ENCODE data around the gene SPTBN1.
"Not testable (repeated sequence)": the region's sequence is repeated elsewhere in the genome, so short reads cannot be mapped to it uniquely, and the experiment has no call there.

Gene SPTBN1

DNA sequence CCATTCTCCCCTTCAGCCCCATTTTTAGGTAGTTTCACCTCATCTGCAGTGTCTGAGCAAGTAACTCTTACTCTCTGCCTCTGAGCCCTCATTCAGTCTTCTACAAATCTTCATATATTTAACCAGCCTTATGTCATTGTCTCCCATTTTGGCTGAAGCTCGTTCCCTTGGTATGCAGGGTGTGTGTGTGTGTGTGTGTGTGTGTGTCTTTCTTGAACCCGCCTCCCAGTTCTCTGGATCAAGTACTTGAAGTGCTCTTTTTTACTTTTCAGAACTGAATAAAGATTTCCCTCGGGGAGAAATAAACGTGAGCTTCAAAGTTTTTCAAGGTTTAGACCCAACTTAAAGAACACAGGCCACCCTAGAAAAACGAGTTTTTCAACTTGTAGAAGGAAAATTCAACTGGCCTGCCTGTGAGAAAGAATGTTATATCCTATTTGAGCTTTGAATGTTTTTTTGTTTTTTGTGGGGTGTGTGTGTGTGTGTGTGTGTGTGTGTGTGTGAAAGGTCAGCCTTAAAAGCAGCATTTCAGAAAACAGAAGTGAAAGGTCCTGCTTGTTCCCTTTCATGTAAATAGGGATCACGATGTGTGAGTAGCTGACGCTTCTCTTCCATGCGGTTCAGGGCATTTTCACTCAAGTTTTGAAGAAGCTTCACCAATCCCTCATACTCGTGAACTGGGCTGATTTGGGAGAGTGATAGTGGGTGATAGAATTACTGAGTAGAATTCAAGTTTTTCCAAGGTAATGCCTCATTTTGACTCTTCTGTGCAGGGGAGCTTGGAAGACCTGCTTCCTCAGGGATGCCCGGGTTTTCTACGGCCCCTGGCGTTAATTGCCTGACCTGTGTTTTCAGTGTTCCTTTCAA lies 216.7 kb downstream of the SPTBN1 start:
- no peak for DNase-seq (ENCODE audit: low read depth in 2 of 2)

- DNase-seq (ENCODE audit: low read depth in 2 of 2) = peak in 1 of 2 experiments; percentile 63
Measured at GRCh38 chr2:54673501-54673998, 217.4 kb downstream of the SPTBN1 start.

GRCh38 chr2:54675281-54675680 lies 219.2 kb downstream of the SPTBN1 start:
- DNase-seq (ENCODE audit: low read depth in 2 of 2) = no peak

GRCh38 chr2:54675738-54676137 lies 219.6 kb downstream of the SPTBN1 start:
- no peak for DNase-seq (ENCODE audit: low read depth in 2 of 2)

GRCh38 chr2:54676656-54677055 lies 220.5 kb downstream of the SPTBN1 start:
- no peak for DNase-seq (ENCODE audit: low read depth in 2 of 2)

GRCh38 chr2:54677476-54678265 lies 221.5 kb downstream of the SPTBN1 start:
- DNase-seq (ENCODE audit: low read depth in 2 of 2) = no peak

DNA sequence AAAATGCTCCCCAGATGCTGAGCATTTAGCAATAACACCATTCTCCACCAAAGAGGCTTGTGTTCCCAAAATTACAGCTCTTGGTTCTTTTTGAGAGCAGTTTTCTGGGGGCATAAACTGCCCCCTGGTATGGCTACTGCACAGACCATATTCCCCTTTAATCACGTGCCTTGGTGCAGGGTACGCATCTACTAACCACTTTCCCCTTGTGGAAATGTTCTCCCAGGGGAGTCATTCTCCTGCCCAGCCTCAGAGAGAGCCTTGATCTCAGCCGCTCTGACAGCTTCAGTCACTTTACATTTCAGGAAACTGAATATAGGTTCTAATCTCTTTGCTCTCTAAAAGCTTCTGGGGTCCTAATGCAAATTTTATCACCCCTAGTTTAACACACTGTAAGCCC lies 222.6 kb downstream of the SPTBN1 start:
- DNase-seq (ENCODE audit: low read depth in 2 of 2) = no peak

- peak in 1 of 2 experiments; percentile 17 for DNase-seq (ENCODE audit: low read depth in 2 of 2)
Measured at GRCh38 chr2:54680397-54681041, 224.4 kb downstream of the SPTBN1 start.

- no peak for DNase-seq (ENCODE audit: low read depth in 2 of 2)
Measured at GRCh38 chr2:54681416-54681815, 225.3 kb downstream of the SPTBN1 start.

DNA sequence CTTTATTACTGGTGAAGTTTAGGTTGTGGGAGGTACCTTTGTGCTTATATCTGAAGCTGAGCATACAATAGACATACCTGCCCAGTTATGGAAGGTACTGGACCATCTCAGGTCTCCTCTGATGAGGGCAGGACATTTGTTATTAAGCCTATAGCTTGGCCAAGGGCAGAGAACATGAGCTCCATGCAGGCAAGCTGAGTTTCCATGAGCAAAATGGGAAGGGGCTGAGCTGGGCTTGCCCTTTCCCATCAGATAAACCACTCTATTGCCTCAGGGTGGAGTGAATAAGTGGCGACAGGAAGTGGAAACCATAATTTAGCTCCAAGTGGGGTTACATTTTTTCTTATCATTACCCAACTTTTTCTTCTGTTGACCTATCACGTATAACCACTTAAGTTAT lies 227.5 kb downstream of the SPTBN1 start:
- DNase-seq (ENCODE audit: low read depth in 2 of 2) = no peak

DNA sequence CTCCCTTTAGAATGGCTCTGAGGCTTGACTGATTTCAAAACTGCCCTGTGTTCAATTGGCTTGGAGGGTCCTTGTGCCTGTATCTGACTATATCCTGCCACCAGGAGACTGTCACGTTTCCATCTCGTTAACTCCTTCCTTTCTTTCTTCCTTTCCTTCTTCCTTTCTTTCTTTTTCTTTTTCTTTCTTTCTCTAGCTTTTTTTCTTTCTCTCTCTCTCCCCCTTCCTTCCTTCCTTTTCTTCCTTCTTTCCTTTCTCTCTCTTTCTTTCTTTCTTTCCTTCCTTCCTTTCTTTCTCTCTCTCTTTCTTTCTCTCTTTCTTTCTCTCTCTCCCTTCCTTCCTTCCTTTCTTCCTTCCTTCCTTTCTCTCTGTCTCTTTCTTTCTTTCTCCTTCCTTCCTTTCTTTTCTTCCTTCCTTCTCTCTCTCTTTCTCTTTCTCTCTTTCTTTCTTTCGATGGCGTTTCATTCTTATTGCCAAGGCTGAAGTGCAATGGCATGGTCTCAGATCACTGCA lies 229.2 kb downstream of the SPTBN1 start:
- DNase-seq (ENCODE audit: low read depth in 2 of 2) = no peak

DNA sequence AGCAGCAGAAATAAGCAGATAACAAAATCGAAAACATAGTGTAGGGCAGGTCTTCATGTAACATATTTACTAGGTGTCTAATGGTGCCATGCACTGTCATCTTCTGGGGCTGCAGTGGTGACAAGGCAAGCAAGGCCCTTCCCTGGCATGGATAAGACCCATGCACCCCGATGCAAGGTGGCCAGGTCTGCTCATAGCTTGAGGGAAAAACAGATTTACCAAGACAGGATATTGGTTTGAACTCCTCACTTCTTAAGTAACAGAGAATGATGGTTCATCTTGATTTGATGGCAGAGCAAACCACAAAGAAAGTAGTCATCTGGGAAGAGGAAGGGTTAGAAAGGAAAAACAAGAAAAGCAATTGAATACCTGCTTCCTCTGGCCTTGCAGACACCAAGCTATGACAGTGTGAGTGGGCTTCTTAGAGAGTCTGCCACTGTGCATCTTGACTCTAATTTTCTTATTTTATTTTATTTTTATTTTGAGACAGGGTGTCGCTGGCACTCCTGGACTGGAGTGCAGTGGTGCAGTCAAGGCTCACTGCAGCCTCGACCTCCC lies 231.5 kb downstream of the SPTBN1 start:
- DNase-seq (ENCODE audit: low read depth in 2 of 2) = no peak

- DNase-seq (ENCODE audit: low read depth in 2 of 2) = no peak
Measured at GRCh38 chr2:54691445-54692135, 235.5 kb downstream of the SPTBN1 start.

DNA sequence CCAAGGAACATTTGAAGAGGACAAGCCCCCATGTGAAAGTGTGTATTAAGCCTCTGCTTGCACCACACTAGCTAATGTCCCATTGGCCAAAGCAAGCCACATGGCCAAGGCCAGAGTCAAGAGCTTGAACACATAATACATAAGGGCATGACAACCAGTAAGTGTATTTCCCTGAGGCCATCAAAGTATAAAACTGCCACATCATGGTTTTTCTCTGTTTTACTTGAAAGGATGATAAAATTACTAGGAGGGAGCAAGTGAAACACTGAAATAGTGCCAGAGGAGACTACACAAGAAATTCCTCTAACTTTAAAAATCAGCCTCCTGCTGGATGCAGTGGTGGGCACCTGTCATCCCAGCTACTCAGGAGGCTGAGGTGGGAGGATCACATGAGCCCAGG lies 236.4 kb downstream of the SPTBN1 start:
- DNase-seq (ENCODE audit: low read depth in 2 of 2) = no peak

DNA sequence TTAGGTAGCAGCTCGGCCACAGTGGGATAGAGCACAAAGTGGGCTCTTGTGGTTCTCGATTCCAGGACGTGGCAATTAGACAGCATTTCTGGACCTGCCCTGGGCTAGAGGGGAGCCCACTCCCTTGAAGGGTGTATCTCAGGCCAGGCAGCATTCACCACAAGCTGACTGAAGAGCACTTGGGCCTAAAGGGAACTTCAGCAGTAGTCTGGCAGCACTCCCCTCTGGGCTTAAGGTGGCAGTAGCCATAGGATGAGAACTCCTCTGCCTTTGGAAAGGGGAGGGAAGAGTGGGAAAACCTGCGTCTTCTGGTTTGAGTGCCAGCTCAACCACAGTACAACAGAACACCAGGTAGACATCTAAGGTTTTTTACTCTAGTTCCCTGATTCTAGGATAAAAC lies 239.3 kb downstream of the SPTBN1 start:
- no peak for DNase-seq (ENCODE audit: low read depth in 2 of 2)

DNA sequence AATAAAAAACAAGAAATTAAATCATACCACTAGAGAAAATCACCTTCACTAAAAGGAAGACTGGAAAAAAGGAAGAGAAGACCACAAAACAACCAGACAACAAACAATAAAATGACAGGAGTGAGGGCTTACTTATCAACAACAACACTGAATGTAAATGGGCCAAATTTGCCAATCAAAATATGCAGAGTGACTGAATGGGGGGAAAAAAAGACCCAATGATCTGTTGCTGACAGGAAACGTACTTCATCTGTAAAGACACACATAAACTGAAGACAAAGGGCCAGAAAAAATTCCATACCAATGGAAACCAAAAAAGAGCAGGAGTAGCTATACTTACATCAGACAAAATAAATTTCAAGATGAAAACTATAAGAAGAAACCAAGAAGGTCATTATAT lies 241.8 kb downstream of the SPTBN1 start:
- no peak for DNase-seq (ENCODE audit: low read depth in 2 of 2)

- DNase-seq (ENCODE audit: low read depth in 2 of 2) = not testable (repeated sequence)
Measured at GRCh38 chr2:54698926-54699325, 242.8 kb downstream of the SPTBN1 start.

GRCh38 chr2:54699665-54700064 lies 243.5 kb downstream of the SPTBN1 start:
- no peak for DNase-seq (ENCODE audit: low read depth in 2 of 2)

DNA sequence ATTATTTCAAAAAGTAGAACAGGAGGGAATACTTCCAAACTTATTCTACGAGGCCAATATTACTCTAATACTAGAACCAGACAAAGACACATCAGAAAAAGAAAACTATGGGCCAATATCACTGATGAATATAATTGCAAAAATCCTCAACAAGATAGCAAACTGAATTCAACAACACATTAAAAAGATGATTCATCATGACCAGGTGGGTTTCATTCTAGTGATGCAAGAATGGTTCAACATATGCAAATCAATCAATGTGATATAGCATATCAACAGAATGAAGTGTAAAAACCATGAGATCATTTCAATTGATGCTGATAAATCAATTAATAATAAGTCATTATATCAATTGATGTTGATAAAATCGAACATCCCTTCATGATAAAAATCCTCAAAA lies 244.9 kb downstream of the SPTBN1 start:
- DNase-seq (ENCODE audit: low read depth in 2 of 2) = no peak

- DNase-seq (ENCODE audit: low read depth in 2 of 2) = no peak
Measured at GRCh38 chr2:54704238-54704637, 248.1 kb downstream of the SPTBN1 start.
